Measurements from ENCODE around the gene ZNF521. TPM values are rescaled to one million over a fixed set of nuclear protein-coding genes. Genes with fewer than 3 reads are reported as not detected.

ZNF521 gene
- total RNA-seq, 2 donors from 2014 or later: 12.7 to 41.5 TPM

DNA sequence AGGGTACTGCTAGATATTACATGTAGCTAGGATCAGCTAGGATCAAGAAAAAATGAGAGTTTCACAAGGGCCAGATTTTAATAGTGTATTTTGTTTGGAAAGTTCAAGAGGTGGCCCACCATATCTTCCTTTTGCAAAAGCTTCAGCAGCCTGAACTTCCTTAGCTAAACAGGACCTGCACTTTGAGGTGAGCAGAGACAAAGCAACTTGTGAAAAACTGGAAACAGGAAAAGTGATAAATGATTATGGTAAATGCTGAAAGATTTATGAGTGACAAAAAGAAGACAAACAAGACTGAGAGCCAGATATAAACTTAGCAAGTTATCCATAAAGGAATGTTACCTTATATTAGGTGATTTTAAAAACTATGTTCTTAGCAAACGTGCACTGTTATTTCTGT is 123.6 kb downstream of the ZNF521 start:
- intact Hi-C loops (cut with DNase I): loop anchor here (2.0 kb wide), 1 partner anchor 56 kb away; no protein-coding TSS in a partner anchor
- no peaks in the 10 kb centered on the region for H3K27me3 ChIP-seq (replicated peaks; ENCODE audit: insufficient read depth)
- TF ChIP-seq POLR2A (IDR thresholded peaks at IDR 0.05): no peak
- no peak for TF ChIP-seq POLR2AphosphoS5 (IDR thresholded peaks at IDR 0.05)
- TF ChIP-seq, protein P1, sequence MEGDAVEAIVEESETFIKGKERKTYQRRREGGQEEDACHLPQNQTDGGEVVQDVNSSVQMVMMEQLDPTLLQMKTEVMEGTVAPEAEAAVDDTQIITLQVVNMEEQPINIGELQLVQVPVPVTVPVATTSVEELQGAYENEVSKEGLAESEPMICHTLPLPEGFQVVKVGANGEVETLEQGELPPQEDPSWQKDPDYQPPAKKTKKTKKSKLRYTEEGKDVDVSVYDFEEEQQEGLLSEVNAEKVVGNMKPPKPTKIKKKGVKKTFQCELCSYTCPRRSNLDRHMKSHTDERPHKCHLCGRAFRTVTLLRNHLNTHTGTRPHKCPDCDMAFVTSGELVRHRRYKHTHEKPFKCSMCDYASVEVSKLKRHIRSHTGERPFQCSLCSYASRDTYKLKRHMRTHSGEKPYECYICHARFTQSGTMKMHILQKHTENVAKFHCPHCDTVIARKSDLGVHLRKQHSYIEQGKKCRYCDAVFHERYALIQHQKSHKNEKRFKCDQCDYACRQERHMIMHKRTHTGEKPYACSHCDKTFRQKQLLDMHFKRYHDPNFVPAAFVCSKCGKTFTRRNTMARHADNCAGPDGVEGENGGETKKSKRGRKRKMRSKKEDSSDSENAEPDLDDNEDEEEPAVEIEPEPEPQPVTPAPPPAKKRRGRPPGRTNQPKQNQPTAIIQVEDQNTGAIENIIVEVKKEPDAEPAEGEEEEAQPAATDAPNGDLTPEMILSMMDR (IDR thresholded peaks at IDR 0.05): no peak
- no peak overlapping the region for H3K27ac ChIP-seq
- H3K9me3 ChIP-seq: no peaks in the 10 kb centered on the region
- DNase-seq (ENCODE audit: low spot score): no peak
- no peaks in the 10 kb centered on the region for H3K4me1 ChIP-seq (replicated peaks)
- WGBS: 76% methylated on average over 1 of the region's 1 CpG
- H3K36me3 ChIP-seq: no peaks in the 10 kb centered on the region
- no peak overlapping the region for H3K4me3 ChIP-seq

DNA sequence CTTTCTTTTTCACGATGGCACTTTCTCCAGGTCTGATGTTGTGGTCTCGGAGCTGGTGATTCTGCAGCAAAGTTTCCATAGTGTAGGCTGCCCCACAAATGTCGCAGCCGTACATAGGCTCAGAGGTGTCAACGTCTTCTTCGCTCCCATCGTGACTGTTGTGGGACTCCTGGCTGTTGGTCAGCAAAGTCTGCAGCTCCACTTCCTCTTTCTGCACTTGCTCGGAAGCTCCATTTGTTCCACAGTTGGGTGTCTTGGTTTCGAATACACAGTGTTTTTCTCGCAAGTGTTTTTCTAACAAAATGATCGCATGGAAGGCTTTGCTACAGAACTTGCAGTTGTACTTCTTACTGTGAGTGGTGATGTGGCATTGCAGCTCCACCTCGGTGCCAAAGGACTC is 126.8 kb downstream of the ZNF521 start:
- no peaks in the 10 kb centered on the region for H3K36me3 ChIP-seq
- 92% methylated on average over 12 of the region's 12 CpGs for WGBS
- no peak for TF ChIP-seq POLR2AphosphoS5 (IDR thresholded peaks at IDR 0.05)
- TF ChIP-seq, protein P1 (IDR thresholded peaks at IDR 0.05): no peak
- no peak overlapping the region for H3K27ac ChIP-seq
- H3K27me3 ChIP-seq (replicated peaks; ENCODE audit: insufficient read depth): no peaks in the 10 kb centered on the region
- H3K4me1 ChIP-seq (replicated peaks): no peaks in the 10 kb centered on the region
- intact Hi-C loops (cut with DNase I): no loop called here
- H3K9me3 ChIP-seq: no peaks in the 10 kb centered on the region
- DNase-seq (ENCODE audit: low spot score): no peak
- H3K4me3 ChIP-seq: no peak overlapping the region

DNA sequence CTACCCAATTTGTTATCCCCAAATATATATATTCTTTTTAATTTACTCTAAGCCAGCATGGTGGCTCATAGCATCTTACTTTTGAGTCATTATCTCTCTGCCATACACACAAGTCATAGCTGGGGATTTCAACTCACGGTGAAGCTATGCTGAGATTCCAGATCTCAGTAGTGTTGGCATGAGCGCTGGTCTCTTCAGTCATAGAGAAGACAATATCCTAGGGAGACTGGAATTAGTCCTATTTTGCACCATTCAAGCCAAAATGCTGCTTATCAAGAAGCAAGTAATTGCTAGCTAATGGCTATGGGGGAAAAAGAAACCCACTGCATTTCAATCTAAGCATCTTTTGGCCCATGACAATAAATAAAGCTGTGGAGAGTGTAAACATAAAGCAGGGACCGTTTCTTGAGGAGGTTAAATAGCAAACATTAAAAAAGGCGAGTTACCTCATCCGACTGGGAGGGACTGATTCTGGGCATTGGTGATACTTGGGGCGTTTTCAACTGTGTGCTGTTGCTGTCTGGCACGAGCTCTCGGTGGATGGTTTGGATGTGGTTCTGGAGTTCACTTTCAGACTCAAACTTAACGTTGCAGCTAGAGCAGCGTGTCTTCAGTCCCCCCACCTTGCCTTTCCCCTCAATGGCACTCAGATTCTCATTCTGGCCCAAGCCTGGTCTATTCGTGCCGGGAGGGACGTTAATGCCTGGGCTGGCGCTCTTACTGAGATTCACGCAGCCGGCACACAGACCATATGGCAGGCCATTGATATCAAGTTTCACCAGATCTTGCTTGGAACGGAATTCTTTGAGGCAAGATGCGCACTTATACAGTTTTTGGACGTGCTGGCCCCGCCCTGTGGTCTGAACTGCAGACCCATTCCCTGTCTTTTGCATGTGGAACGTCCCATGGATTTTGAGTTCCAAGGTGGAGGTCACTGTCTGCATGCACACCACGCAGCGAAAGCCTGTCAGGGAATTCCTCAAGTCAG is 127.8 kb downstream of the ZNF521 start:
- intact Hi-C loops (cut with DNase I): no loop called here
- Histone ChIP-seq H3K4me1 (replicated peaks) (no peaks in the 10 kb centered on the region), H3K4me3 (no peak overlapping the region), H3K27ac (no peak overlapping the region), H3K36me3 (no peaks in the 10 kb centered on the region), H3K27me3 (replicated peaks; ENCODE audit: insufficient read depth) (no peaks in the 10 kb centered on the region), H3K9me3 (no peaks in the 10 kb centered on the region)
- TF ChIP-seq, protein P1 (IDR thresholded peaks at IDR 0.05): no peak
- no peak for TF ChIP-seq POLR2A (IDR thresholded peaks at IDR 0.05)
- TF ChIP-seq POLR2AphosphoS5 (IDR thresholded peaks at IDR 0.05): no peak
- WGBS: 91% methylated on average over 23 of the region's 23 CpGs
- DNase-seq (ENCODE audit: low spot score): no peak

DNA sequence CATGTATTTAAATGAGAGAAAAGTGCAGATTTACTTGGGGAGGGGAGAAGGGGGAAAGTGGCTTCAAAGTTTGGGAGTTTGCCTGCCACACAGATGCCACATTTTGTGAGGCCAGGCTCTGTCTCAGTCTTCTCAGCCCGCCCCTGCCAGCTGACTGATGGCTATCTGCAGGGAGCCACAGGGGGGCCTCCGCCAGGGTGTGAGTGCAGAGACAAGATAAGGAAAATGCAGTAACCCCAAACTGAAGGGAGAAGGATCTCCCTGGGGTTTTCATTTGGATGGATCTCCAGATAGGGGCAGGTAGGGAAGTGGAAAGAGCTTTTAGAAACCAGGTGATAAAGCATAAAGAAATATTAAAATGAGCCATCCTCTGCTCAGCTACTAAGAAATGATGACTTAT is 128.8 kb downstream of the ZNF521 start:
- TF ChIP-seq POLR2AphosphoS5 (IDR thresholded peaks at IDR 0.05) (no peak), POLR2A (IDR thresholded peaks at IDR 0.05) (no peak)
- TF ChIP-seq, protein P1 (IDR thresholded peaks at IDR 0.05): no peak
- Histone ChIP-seq H3K4me3 (no peak overlapping the region), H3K27me3 (replicated peaks; ENCODE audit: insufficient read depth) (no peaks in the 10 kb centered on the region), H3K27ac (no peak overlapping the region), H3K36me3 (no peaks in the 10 kb centered on the region), H3K4me1 (replicated peaks) (no peaks in the 10 kb centered on the region), H3K9me3 (no peaks in the 10 kb centered on the region)
- DNase-seq (ENCODE audit: low spot score): no peak
- 77% methylated on average over 2 of the region's 2 CpGs for WGBS
- intact Hi-C loops (cut with DNase I): no loop called here

DNA sequence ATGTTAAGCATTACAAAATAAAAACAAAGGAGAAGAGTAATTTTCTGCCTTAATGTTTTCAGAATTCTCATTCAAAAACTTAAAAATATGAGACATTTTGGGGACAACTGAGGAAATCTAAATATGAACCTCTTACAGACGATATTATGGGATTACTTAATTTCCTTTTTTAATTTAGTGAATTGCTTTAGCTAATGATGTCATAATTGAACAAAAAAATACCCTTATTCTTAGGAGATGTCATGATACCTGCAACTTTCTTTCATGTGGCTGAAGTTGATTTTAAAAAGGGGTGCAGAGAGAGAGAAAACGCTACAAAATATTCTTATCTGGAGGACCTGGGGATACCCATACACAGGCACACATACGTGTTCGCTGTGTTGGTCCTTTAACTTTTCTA is 129.3 kb downstream of the ZNF521 start:
- no peaks in the 10 kb centered on the region for H3K4me1 ChIP-seq (replicated peaks)
- H3K36me3 ChIP-seq: no peaks in the 10 kb centered on the region
- no peak overlapping the region for H3K4me3 ChIP-seq
- no peaks in the 10 kb centered on the region for H3K9me3 ChIP-seq
- DNase-seq (ENCODE audit: low spot score): no peak
- no peak overlapping the region for H3K27ac ChIP-seq
- H3K27me3 ChIP-seq (replicated peaks; ENCODE audit: insufficient read depth): no peaks in the 10 kb centered on the region
- TF ChIP-seq, protein P1 (IDR thresholded peaks at IDR 0.05): no peak
- no peak for TF ChIP-seq POLR2A (IDR thresholded peaks at IDR 0.05)
- TF ChIP-seq POLR2AphosphoS5 (IDR thresholded peaks at IDR 0.05): no peak
- WGBS: 94% methylated on average over 4 of the region's 4 CpGs
- intact Hi-C loops (cut with DNase I): no loop called here
